T-helper 1 cell treated with Interleukin-12 subunit alpha and Interleukin-12 subunit beta and Interleukin-4 antibody, amounts not matched to agents 30 ng/mL and 1 ng/mL, for 36 hours (primary cell): Measurements from ENCODE around the gene ICAM2. TPM values are rescaled to one million over a fixed set of nuclear protein-coding genes. Genes with fewer than 3 reads are reported as not detected.

Experiments used
- intact Hi-C: fragments of 100-400 bp; cut with micrococcal nuclease; formaldehyde crosslinking; loops from one replicate; pipeline ENCODE4 v1.15.1; 2024
- total RNA-seq: library from RNA; stranded (reverse); gene quantifications from 2 replicates; pipeline ENCODE4 v1.2.3, GENCODE V29; 2022

The ICAM2 gene
- total RNA-seq, 1 donor from 2014 or later, result 69.1 TPM

DNA sequence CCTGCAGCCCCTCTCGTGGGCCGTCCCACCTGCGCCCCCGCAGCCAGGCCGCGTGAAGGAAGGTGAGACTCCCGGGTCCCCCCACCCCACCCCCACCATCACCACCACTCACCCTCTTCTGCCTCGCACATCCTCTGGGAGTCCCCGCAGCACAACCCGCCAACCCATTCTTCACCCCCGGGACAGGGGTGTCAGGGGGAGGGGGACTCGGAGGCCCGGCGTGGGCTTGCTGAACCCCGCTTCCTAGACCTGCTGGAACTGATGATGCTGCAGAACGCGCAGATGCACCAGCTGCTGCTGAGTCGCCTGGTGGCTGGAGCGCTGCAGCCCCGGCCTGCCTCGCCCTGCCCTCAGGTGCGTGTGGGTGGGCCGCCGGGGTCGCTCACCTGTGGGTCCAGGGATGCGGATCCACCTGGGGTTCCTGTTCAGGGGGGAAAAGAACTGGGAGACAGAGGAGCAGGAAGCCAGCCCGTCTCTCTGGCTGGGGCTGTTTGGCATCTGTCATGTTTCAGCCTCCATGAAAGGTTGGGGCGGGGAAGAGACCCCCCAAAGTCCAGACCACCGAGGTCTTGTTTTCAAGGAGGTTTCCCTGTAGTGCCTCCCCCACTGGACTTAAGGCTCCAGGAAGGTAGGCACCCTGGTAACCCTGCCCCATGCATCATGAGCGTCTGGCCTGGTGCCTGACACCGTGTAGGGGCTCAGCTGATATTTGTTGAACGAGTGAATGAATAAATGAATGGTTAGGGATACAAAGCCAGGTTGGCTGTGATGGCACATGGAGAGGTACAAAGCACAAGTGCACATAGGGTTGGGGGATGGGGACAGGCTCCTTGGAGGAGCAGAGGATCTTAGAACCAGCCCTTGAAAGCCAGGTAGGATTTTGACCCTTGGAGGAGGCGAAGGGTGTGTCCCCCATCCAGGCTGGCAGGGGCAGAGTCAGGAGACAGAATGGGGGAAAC is 21.4 kb downstream of the ICAM2 start:
- intact Hi-C loops, result loop anchor here (1.0 kb wide), 3 partner anchors 14 to 26 kb away; partner anchors contain the start of gene ICAM2

DNA sequence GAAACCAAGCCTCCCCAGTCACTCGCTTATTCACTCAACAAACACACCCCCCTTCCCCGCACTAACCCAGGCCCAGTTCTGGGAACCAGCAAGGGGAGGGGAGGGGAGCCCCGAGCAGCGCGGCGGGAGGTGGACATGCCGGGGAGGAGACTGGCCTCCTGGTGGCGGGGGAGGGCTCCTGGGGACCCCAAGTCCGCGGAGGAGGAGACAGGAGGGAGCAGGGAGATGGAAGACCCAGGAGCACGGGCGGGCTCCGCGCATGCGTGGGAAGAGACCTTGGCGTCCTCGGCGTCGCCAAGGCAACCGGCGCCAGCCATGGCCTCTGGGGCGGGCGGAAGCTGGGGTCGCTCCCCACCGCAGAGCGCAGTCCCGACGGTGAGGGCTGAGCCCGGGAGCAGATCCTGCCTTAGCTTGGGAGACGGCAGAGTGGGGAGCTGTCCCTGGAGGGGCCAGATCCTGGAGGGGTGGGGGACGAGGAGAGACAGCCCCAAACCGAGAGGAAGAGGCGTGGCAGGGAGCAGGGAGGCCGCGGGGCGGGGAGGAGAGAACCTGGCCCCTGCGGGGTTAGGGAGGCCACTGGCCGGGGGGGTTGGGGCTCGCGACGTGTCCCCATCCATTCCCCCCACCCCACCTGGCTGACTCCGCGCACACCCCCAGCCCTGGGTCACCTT is 22.2 kb downstream of the ICAM2 start, which contains the start of gene PRR29:
Gene PRR29, plus strand, starts transcription at position 302 of the 671 bp plus-strand sequence. Its CDS starts 14 bp downstream, at position 316.
- intact Hi-C loops, result loop anchor here (1.0 kb wide), 3 partner anchors 13 to 27 kb away; partner anchors contain the start of gene ICAM2

DNA sequence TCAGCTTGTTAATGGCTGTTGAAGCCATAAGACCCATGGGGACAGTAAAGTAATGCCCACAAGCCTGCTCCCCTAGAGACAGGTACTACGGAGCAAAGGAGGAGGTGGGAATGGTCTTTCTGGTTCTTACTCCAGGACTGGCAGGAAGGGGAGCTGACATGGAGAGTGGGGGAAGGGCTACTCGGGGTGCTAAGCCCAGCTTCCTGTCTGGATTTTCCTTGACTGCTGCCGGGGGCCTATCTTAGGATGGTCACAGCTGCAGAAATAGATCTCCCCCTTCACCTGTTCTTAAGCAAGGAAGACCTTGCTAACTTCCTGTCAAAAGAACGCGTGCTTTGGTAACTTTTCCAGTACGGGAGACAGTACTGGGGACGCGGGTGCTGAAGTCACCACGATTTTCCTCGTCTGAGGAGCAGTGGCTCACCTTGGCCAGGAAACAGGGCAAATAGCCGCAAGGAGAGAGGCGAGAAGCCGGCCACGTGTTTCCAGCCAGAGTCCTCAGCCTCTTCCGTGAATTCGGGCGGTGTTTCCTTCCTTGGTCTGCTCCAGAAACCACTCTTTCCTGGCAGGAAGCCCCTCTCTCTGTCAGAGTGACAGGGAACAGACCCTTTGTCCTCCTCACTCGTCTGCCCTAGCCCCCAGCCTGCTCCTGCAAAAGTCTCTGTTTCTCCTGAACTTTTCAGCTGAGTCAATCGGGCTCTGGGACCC is 22.9 kb downstream of the ICAM2 start:
- intact Hi-C loops, result loop anchor here (1.0 kb wide), 3 partner anchors 12 to 28 kb away; partner anchors contain the start of gene ICAM2

- intact Hi-C loops, result no loop called here
These were observed 23.8 kb downstream of the ICAM2 start for GRCh38 chr17:63996430-63997182.

- intact Hi-C loops, result no loop called here
These were observed 24.8 kb downstream of the ICAM2 start for GRCh38 chr17:63995626-63996025.

GRCh38 chr17:63993368-63993985 is 27.0 kb downstream of the ICAM2 start:
- intact Hi-C loops, result loop anchor here (5.0 kb wide), 1 partner anchor 61 kb away; the partner anchor contains the start of gene CD79B

GRCh38 chr17:63991611-63992010 is 28.8 kb downstream of the ICAM2 start:
- intact Hi-C loops, result loop anchor here (5.0 kb wide), 1 partner anchor 59 kb away; the partner anchor contains the start of gene CD79B

DNA sequence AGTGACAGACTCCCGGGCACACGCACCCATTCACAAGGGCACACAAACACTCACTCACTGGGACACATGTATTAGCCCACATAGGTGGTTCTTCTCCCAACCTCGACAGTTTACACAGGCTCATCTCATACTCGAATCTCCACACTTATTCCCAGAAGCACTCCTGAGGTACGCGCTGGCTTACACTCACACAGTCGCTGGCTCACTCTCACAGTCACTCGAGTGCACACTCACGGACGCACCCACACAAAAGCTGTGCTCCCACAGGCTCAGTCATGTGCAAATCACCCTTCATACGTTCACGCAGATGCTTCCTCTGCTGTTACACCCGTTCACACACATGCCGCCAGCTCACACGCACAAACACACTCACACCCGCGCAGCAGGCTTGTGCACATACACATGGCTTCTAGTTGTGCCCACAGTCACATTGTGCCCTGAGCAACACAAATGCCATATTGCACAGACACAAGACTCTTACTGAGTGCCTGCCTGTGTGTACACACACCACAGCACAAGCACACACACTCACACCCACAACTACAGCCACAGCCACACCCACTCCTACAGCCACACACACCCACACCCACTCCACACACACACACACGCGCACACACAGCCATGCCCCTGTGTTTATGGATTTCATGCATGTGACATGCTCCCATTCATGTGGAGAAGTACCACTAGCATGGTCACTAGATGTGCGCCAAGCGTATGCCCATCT is 30.6 kb downstream of the ICAM2 start:
- intact Hi-C loops, result loop anchor here (1.0 to 5.0 kb wide), 4 partner anchors 34 to 70 kb away; partner anchors contain the start of gene CD79B

DNA sequence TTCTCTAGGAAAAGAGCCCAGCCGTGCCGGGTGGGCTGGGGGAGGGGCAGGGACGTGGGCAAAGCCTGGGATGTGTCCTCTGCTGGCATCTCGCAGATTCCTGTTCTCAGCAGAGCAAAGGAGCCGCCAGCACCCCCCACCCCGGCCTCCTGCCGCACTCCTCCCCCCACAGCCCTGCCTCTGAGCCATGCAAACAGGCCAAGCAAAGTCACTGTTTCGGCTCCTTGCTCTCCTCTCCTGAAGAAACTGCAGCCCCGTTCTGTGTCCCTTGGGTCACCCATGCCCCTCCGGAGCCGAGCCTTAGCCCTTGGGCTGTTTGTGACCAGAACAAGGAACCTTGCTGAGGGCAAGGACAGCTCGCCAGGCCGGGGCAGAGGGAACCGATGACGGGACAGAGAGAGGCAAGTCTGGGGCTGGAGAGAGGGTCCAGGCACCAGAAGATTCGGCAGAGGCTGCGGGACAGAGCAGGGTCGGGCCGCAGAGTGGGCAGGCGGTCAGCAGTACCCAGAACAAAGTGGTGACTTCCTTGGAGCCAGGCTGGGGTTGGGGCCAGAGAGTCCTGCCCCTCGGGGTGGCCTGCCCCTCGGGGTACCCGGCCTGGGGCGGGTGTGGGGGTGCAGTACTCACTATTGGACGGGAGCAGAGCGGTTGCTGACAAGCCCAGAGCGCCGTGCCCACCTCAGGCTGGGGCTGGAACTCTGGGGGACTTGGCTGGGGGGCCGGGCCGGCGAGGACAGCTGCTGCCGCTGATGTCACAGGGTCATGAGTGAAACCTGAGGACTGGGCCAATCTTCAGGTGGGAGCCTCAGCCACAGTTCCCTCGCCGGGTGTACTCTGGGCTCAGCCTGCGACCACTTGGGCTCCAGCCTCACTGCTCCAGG is 31.5 kb downstream of the ICAM2 start:
- intact Hi-C loops, result loop anchor here (1.0 kb wide), 1 partner anchor 41 kb away; no protein-coding TSS in a partner anchor

DNA sequence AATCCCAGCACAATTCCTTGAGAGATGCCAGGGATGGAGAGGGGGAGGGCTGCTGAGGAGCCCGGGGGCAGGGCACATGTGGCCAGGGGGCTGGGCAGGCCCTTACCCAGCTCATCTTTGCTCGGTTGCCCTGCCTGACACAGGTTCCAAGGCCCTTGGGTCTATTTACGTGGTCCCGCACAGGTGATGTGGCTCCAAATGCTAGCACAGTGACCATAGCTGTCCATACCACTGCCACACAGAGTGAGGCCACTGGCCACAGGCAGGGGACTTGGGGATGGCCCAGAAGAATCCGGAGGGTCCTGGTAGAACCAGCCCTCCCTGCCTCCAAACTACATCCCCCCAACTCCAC is 32.3 kb downstream of the ICAM2 start:
- intact Hi-C loops, result no loop called here

DNA sequence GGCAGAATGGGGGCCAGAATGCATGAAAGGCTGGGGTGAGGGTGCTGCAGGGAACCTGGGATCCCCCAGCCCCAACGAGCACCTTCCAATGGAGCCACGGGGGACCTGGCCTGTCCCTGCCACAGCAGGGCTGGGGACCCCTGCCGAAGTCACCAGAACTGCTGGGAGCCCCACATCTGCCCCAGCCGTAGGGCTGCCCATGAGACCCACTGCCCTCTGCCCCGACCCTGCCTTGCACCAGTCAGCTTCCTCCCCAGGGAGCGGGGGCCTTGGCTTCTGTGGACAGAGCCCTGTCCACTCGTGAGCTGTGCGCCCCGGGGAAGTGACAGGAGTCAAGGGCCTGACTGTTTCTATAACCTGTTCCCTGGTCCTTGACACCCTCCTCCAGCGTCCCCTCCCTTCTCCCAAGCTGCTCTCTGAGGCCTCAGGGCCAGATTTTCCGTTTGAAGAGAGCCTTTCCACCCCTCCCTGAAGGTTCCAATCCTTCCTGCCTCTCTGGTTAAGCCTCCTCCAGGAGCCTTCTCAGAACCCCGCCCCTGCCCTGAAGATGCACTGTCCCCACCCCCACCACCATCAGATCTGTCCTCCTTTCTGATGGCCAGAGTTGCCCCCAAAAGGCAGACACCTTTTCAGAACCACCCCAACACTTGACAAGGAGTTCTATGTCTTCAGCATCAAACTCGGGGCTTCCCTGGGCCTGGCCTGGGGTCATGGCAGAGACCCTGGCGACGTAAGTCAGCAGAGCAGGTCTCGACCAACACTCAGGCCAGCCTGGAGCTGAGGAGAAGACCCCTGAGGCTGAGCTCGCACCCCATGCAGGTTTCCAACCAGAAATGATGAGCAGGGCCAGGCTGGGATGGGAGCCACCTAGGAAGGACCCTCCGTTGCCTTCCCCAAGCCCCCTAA is 33.0 kb downstream of the ICAM2 start:
- intact Hi-C loops, result no loop called here

DNA sequence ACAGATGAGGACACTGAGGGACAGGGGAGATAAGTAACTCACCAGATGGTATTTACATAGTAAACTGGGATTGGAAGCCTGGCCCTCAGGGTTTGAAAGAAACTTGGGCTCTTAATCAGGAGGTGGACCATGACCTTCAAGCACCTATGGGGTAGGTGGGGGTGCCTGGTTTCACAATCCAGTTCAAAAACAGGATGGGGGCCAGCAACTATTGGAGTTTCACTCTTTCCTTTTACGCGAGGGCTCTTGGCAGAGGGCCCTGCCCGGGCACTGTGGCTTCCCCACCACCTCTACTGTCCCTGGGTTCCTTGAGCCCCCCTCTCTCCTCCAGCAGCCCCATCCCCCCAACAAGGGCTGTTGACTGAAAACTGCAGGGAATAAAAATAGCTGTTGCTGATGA is 33.6 kb downstream of the ICAM2 start:
- intact Hi-C loops, result no loop called here

DNA sequence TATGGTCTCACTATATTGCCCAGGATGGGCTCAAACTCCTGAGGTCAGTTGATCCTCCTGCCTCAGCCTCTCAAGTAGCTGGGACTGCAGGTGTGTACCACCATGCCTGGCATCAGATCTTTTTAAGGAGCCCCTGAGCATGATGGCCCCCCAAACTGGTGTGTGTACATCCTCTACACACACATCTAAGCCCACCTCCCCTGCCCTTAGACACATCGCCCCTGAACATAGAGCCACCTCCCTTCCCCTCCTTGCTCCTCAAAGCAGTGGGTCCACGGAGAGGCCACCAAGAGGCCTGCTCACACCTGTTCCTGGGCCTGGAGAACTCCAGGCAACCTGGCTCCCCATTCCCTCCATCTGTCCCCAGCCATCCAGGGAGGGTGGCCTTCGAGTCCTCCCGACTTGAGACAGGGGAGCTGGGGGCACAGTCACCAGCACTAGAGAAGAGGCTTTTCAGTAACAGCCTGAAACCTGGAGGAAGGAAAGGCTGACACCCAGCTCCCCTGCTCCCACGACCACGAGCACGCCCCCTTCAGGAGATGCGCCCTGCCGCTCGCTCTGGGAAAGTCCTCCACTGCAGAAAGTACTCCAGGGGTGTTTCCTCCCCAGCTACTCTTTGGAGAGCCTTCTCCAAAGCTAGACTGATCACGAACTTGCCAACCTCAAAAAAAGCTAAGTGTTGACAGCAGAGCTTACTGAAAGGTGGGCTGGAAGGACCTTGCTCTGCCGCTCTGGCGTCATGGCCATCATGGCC is 34.9 kb downstream of the ICAM2 start:
- intact Hi-C loops, result loop anchor here (1.0 to 2.0 kb wide), 3 partner anchors 13 to 39 kb away; partner anchors contain the start of gene PRR29

DNA sequence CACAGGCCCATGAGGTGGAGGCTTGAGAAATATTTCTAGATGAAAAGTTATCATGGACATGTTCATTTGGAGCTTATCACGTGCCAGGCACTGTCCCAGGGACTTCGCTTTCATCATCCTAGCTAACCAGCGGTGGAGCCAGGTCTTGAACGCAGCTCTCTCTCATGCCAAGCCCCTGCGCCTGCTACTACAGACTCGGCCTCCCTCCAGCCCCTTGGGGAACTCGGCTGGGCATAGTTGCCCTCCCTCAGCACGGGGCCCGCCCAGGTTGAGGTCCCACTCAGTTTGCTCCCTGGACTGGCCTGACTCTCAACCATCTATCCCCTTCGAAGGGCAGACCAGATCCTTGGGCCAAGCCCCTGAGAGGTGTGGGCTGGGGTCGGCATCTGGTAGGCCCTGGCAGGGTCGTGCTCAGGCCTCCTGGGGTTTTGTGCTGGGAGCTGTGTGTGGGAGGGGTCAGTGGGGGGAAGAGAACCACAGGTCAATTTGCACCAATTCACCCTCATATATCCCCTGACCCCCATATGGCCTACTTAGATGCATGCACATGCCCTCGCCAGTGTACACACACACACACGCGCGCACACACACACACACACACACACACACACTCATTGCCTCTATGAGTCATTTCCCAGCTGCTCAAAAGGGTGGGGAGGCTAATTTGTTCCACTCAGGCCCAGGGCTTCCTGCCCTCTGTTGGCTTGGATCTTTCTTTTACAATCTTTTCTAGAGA is 35.6 kb downstream of the ICAM2 start:
- intact Hi-C loops, result loop anchor here (1.0 to 2.0 kb wide), 3 partner anchors 13 to 40 kb away; partner anchors contain the start of gene PRR29

- intact Hi-C loops, result loop anchor here (2.0 kb wide), 1 partner anchor 41 kb away; no protein-coding TSS in a partner anchor
These were observed 36.2 kb downstream of the ICAM2 start for GRCh38 chr17:63984236-63984635.

GRCh38 chr17:63983320-63983719 is 37.1 kb downstream of the ICAM2 start:
- intact Hi-C loops, result no loop called here
